B cell (primary cell): ENCODE data around the gene NELL2. TPM values are rescaled to one million over a fixed set of nuclear protein-coding genes. Genes with fewer than 3 reads are reported as not detected.

Experiments used
- ATAC-seq: fragments of 200-7000 bp; cut with Tn5 transposase; one replicate; pipeline ENCODE4 v1.10.0; 2021; ENCODE audit warnings: low read depth, mild to moderate bottlenecking, moderate number of reproducible peaks, moderate library complexity
- CTCF ChIA-PET: fragments of 350-600 bp; sonication (Branson Sonifier 250); formaldehyde crosslinking; loops from one replicate; lab custom pipeline; 2021; ENCODE audit warnings: antibody characterized with exemption, inconsistent platforms; lab: Charles Lee
- POLR2A ChIA-PET: fragments of 350-600 bp; sonication (Branson Sonifier 250); formaldehyde crosslinking; loops from one replicate; lab custom pipeline; 2021; ENCODE audit warnings: antibody characterized with exemption; lab: Charles Lee
- DNase-seq: peaks from one replicate; pipeline ENCODE4 v3.0.0; 2013
- H2AFZ ChIP-seq: 2 replicates; pipeline ENCODE4 v1.6.1; 2012; ENCODE audit warnings: mild to moderate bottlenecking, low read depth, low read length; ENCODE audit not compliant: insufficient read depth, poor library complexity, severe bottlenecking
- H3K27ac ChIP-seq, 2 donors: 1 replicate in 1 of 2; 2 replicates in 1 of 2; pipeline ENCODE4 v1.5.1; 2012 to 2013; ENCODE audit warnings: low read length in 2 of 2, mild to moderate bottlenecking in 2 of 2, moderate library complexity in 1 of 2
- H3K27me3 ChIP-seq, 4 experiments: fragments of 200-600 bp in 1 of 4; sonication (generic) in 1 of 4; replicated peaks in 1 of 4; 1 replicate in 2 of 4; 2 replicates in 2 of 4; pipeline versions ENCODE4 v1.6.1 to v1.7.0; 2013 to 2016; ENCODE audit warnings: low read length in 3 of 4, mild to moderate bottlenecking in 2 of 4, mixed read lengths in 1 of 4, moderate library complexity in 1 of 4; ENCODE audit not compliant: insufficient read depth in 4 of 4, control insufficient read depth in 3 of 4; ENCODE audit errors: control extremely low read depth in 1 of 4
- H3K36me3 ChIP-seq, 2 experiments: replicated peaks in 1 of 2; 1 replicate in 1 of 2; 2 replicates in 1 of 2; pipeline versions ENCODE4 v1.6.1 to v1.7.1; 2013; ENCODE audit warnings: low read length in 1 of 2; ENCODE audit not compliant: insufficient read depth in 2 of 2, control insufficient read depth in 1 of 2; ENCODE audit errors: control extremely low read depth in 1 of 2, extremely low read depth in 1 of 2
- H3K4me1 ChIP-seq, 2 donors: fragments of 200-600 bp in 1 of 2; sonication (generic) in 1 of 2; 1 replicate in 1 of 2; 2 replicates in 1 of 2; pipeline versions ENCODE4 v1.5.1 to v1.6.1; 2013 to 2017; ENCODE audit warnings: low read length in 2 of 2; ENCODE audit not compliant: control insufficient read depth in 2 of 2, insufficient read depth in 2 of 2
- H3K4me2 ChIP-seq: replicated peaks from 2 replicates; pipeline ENCODE3; 2012; ENCODE audit warnings: mild to moderate bottlenecking, low read depth, low read length; ENCODE audit not compliant: poor library complexity, severe bottlenecking
- H3K4me3 ChIP-seq, 5 experiments: fragments of 200-600 bp in 1 of 5; sonication (generic) in 1 of 5; 1 replicate in 3 of 5; 2 replicates in 2 of 5; pipeline versions ENCODE4 v1.5.1 to v1.7.0; 2011 to 2016; ENCODE audit warnings: low read length in 4 of 5, mild to moderate bottlenecking in 4 of 5, low read depth in 2 of 5, control low read depth in 1 of 5, moderate library complexity in 1 of 5; ENCODE audit not compliant: insufficient read depth in 1 of 5; ENCODE audit errors: control extremely low read depth in 1 of 5, extremely low read depth in 1 of 5
- H3K79me2 ChIP-seq: fragments of 200-600 bp; sonication (generic); one replicate; pipeline ENCODE4 v1.6.0; 2016; ENCODE audit warnings: low read length; ENCODE audit not compliant: control insufficient read depth, insufficient read depth
- H3K9ac ChIP-seq: fragments of 200-600 bp; sonication (generic); 2 replicates; pipeline ENCODE4 v1.6.1; 2017; ENCODE audit warnings: mild to moderate bottlenecking, low read length, moderate library complexity
- H3K9me3 ChIP-seq, 3 donors: one replicate each; pipeline versions ENCODE4 v1.6.1 to v1.7.1; 2013; ENCODE audit warnings: low read length in 2 of 3; ENCODE audit not compliant: control insufficient read depth in 2 of 3, insufficient read depth in 1 of 3; ENCODE audit errors: control extremely low read depth in 1 of 3
- H4K20me1 ChIP-seq: 2 replicates; pipeline ENCODE4 v1.6.0; 2012; ENCODE audit warnings: mild to moderate bottlenecking, low read length; ENCODE audit not compliant: insufficient read depth, control insufficient read depth, poor library complexity, severe bottlenecking
- H3K27ac Mint-ChIP-seq: one replicate; pipeline ENCODE4 v1.8.0; 2021; ENCODE audit warnings: mixed read lengths
- H3K27me3 Mint-ChIP-seq: one replicate; pipeline ENCODE4 v1.8.0; 2021; ENCODE audit warnings: mixed read lengths
- H3K4me1 Mint-ChIP-seq: one replicate; pipeline ENCODE4 v1.8.0; 2021; ENCODE audit warnings: mixed read lengths
- H3K4me3 Mint-ChIP-seq: one replicate; pipeline ENCODE4 v1.8.0; 2021; ENCODE audit warnings: mixed read lengths
- H3K9me3 Mint-ChIP-seq: one replicate; pipeline ENCODE4 v1.8.0; 2022; ENCODE audit warnings: mixed read lengths; ENCODE audit not compliant: insufficient read depth
- EZH2 ChIP-seq: IDR thresholded peaks from 2 replicates; pipeline ENCODE4 v1.6.1; 2012; ENCODE audit warnings: borderline replicate concordance, low read depth, mild to moderate bottlenecking, moderate library complexity, low read length; ENCODE audit not compliant: insufficient read depth, poor library complexity, severe bottlenecking
- WGBS: methylation state at CpG from one replicate; pipeline ENCODE4 v1.1.5; 2013; ENCODE audit warnings: missing lambda C conversion rate; ENCODE audit not compliant: insufficient coverage; 5-methylcytosine and 5-hydroxymethylcytosine counted together
- intact Hi-C: fragments of 100-400 bp; cut with micrococcal nuclease; formaldehyde crosslinking; loops from one replicate; pipeline ENCODE4 v1.10.0; 2022
- polyA plus RNA-seq: library from polyadenylated mRNA; depleted of rRNA; stranded (reverse); fragments of >200 nt; gene quantifications from 2 replicates; pipeline ENCODE4 v1.2.3, GENCODE V29; 2012
- total RNA-seq, 2 donors: library from RNA; stranded (reverse); fragments of 120-200 nt in 1 of 2; gene quantifications; 1 replicate in 1 of 2; 2 replicates in 1 of 2; pipeline versions ENCODE4 v1.2.3 to v1.2.4, GENCODE V29; 2013 to 2022
- TF ChIP-seq, protein P1 (sequence below): fragments of 200-600 bp; IDR thresholded peaks from one replicate; pipeline ENCODE4 v1.8.0; 2022; ENCODE audit warnings: antibody characterized with exemption, mild to moderate bottlenecking

The NELL2 gene
- total and polyA plus RNA-seq, 2 donors (not counting 1 experiment from before 2014, with no cell fraction given), result 0.22 TPM; not detected in 1

DNA sequence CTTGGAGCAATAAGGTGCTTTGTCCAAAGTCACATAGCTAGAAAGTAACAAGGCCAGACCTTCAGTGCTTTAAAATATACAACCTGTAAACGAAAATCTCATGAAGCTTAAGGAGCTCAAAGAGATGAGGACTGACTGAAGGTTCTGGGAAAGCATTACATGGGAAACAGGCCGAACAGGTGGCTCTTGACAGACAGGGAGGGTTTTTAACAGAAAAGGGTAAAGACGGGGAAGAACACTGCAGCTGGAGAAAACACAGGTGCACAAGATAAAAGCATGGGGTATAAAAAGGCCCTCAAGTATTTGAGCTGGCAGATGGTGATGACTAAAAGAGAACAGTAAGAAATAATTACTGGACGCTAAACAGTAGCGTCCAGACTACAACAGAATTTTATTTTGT, 257.2 kb downstream of the NELL2 start:
- WGBS, result 80% methylated on average over 2 of the region's 5 CpGs
- Histone ChIP-seq H4K20me1 (no peaks in the 10 kb centered on the region), H3K9ac (no peak overlapping the region), H3K4me1 (no peaks in the 10 kb centered on the region), H3K4me3 (no peak overlapping the region), H3K36me3 (no peaks in the 10 kb centered on the region), H3K79me2 (no peaks in the 10 kb centered on the region), H3K27me3 (no peaks in the 10 kb centered on the region), H3K4me2 (no peak overlapping the region), H3K27ac (no peak overlapping the region), H2AFZ (no peak overlapping the region), H3K9me3 (no peaks in the 10 kb centered on the region)
- ATAC-seq (no peak), DNase-seq (no peak)
- Mint-ChIP-seq H3K9me3 (no peaks in the 10 kb centered on the region), H3K4me1 (no peaks in the 10 kb centered on the region), H3K4me3 (no peak overlapping the region), H3K27ac (no peak overlapping the region), H3K27me3 (no peaks in the 10 kb centered on the region)
- POLR2A ChIA-PET, result no interaction called here
- no peak for TF ChIP-seq EZH2
- TF ChIP-seq, protein P1, sequence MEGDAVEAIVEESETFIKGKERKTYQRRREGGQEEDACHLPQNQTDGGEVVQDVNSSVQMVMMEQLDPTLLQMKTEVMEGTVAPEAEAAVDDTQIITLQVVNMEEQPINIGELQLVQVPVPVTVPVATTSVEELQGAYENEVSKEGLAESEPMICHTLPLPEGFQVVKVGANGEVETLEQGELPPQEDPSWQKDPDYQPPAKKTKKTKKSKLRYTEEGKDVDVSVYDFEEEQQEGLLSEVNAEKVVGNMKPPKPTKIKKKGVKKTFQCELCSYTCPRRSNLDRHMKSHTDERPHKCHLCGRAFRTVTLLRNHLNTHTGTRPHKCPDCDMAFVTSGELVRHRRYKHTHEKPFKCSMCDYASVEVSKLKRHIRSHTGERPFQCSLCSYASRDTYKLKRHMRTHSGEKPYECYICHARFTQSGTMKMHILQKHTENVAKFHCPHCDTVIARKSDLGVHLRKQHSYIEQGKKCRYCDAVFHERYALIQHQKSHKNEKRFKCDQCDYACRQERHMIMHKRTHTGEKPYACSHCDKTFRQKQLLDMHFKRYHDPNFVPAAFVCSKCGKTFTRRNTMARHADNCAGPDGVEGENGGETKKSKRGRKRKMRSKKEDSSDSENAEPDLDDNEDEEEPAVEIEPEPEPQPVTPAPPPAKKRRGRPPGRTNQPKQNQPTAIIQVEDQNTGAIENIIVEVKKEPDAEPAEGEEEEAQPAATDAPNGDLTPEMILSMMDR, result no peak
- intact Hi-C loops, result no loop called here
- CTCF ChIA-PET, result no interaction called here

DNA sequence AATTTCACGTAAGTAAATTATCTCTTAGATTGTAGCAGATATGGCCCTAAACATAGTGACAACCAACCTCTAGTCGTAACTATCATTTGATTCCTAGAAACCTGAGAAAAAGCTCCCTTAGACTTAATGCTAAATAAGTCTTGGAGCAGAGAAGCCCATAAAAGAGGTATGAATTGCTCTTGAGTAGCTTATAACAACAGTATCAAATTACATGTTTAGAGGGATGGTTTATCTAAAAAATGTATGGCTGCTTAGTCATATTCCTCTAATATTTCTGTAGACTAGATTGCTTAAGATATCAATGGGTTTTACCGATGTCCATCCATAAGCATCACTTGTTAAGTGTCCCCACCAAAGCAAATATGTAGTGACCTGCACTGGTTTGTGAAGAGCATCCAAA, 259.7 kb downstream of the NELL2 start:
- Histone ChIP-seq H3K4me1 (no peaks in the 10 kb centered on the region), H3K27ac (no peak overlapping the region), H3K4me3 (no peak overlapping the region), H2AFZ (no peak overlapping the region), H3K9me3 (no peaks in the 10 kb centered on the region), H3K4me2 (no peak overlapping the region), H3K79me2 (no peaks in the 10 kb centered on the region), H3K27me3 (no peaks in the 10 kb centered on the region), H3K36me3 (no peaks in the 10 kb centered on the region), H3K9ac (no peak overlapping the region), H4K20me1 (no peaks in the 10 kb centered on the region)
- DNase-seq (no peak), ATAC-seq (no peak)
- ChIA-PET CTCF (no interaction called here), POLR2A (no interaction called here)
- no peaks in the 10 kb centered on the region for H3K4me1 Mint-ChIP-seq
- TF ChIP-seq, protein P1, result no peak
- no peak for TF ChIP-seq EZH2
- no peak overlapping the region for H3K27ac Mint-ChIP-seq
- no peak overlapping the region for H3K4me3 Mint-ChIP-seq
- peaks cover 5% of the 10 kb centered on the region for H3K27me3 Mint-ChIP-seq
- WGBS, result 80% methylated on average over 1 of the region's 3 CpGs
- intact Hi-C loops, result no loop called here
- no peaks in the 10 kb centered on the region for H3K9me3 Mint-ChIP-seq
